HUES64 (cell line): Measurements from ENCODE around the gene TCL1B.
"Not testable (repeated sequence)": the region's sequence is repeated elsewhere in the genome, so short reads cannot be mapped to it uniquely, and the experiment has no call there.

Source experiments
- H3K27ac ChIP-seq: 2 replicates; pipeline ENCODE4 v1.7.0; 2013; ENCODE audit warnings: low read depth, low read length, inconsistent platforms
- H3K27me3 ChIP-seq: 2 replicates; pipeline ENCODE4 v1.6.1; 2013; ENCODE audit warnings: mild to moderate bottlenecking, low read length; ENCODE audit not compliant: insufficient read depth
- H3K36me3 ChIP-seq: 2 replicates; pipeline ENCODE4 v1.6.1; 2013; ENCODE audit warnings: mild to moderate bottlenecking, low read length; ENCODE audit not compliant: insufficient read depth
- H3K4me1 ChIP-seq: 2 replicates; pipeline ENCODE4 v1.6.1; 2013; ENCODE audit warnings: mild to moderate bottlenecking, low read length, moderate library complexity; ENCODE audit not compliant: insufficient read depth
- H3K4me3 ChIP-seq: 2 replicates; pipeline ENCODE4 v1.5.1; 2013; ENCODE audit warnings: mild to moderate bottlenecking, low read length, moderate library complexity
- H3K9ac ChIP-seq: 2 replicates; pipeline ENCODE4 v1.6.1; 2013; ENCODE audit warnings: mild to moderate bottlenecking, low read depth, low read length
- H3K9me3 ChIP-seq: 2 replicates; pipeline ENCODE4 v1.6.1; 2013; ENCODE audit warnings: low read depth, low read length; ENCODE audit not compliant: insufficient read depth
- WGBS: fragments of 150-250, 120-280 bp; methylation state at CpG from one replicate; pipeline ENCODE4 v1.1.7; 2013; ENCODE audit warnings: missing lambda C conversion rate; 5-methylcytosine and 5-hydroxymethylcytosine counted together

Gene TCL1B

GRCh38 chr14:95657454-95657853 is 28.8 kb upstream of the TCL1B start:
- no peaks in the 10 kb centered on the region for H3K27me3 ChIP-seq
- H3K36me3 ChIP-seq = no peaks in the 10 kb centered on the region
- H3K9me3 ChIP-seq = no peaks in the 10 kb centered on the region
- WGBS = 65% methylated on average over 4 of the region's 4 CpGs
- H3K9ac ChIP-seq = no peak overlapping the region
- H3K4me3 ChIP-seq = no peak overlapping the region
- H3K27ac ChIP-seq = no peak overlapping the region
- H3K4me1 ChIP-seq = peaks cover 29% of the 10 kb centered on the region

- no peak overlapping the region for H3K27ac ChIP-seq
- no peaks in the 10 kb centered on the region for H3K27me3 ChIP-seq
- 91% methylated on average over 7 of the region's 7 CpGs for WGBS
- peaks cover 34% of the 10 kb centered on the region for H3K4me1 ChIP-seq
- H3K4me3 ChIP-seq = no peak overlapping the region
- no peak overlapping the region for H3K9ac ChIP-seq
- no peaks in the 10 kb centered on the region for H3K9me3 ChIP-seq
- H3K36me3 ChIP-seq = no peaks in the 10 kb centered on the region
Measured at GRCh38 chr14:95659293-95659989, 26.8 kb upstream of the TCL1B start.

- Histone ChIP-seq H3K27me3 (no peaks in the 10 kb centered on the region), H3K27ac (no peak overlapping the region), H3K9me3 (no peaks in the 10 kb centered on the region), H3K4me3 (no peak overlapping the region), H3K4me1 (peaks cover 34% of the 10 kb centered on the region), H3K36me3 (no peaks in the 10 kb centered on the region), H3K9ac (no peak overlapping the region)
- WGBS = 92% methylated on average over 5 of the region's 5 CpGs
Measured at GRCh38 chr14:95659990-95660385, 26.2 kb upstream of the TCL1B start.

- Histone ChIP-seq H3K4me3 (no peak overlapping the region), H3K9ac (no peak overlapping the region), H3K27me3 (no peaks in the 10 kb centered on the region), H3K36me3 (no peaks in the 10 kb centered on the region), H3K4me1 (peaks cover 25% of the 10 kb centered on the region), H3K27ac (no peak overlapping the region), H3K9me3 (no peaks in the 10 kb centered on the region)
- WGBS = 77% methylated on average over 13 of the region's 13 CpGs
Measured at GRCh38 chr14:95660651-95661515, 25.3 kb upstream of the TCL1B start.

GRCh38 chr14:95662376-95663186 is 23.6 kb upstream of the TCL1B start:
- WGBS = 73% methylated on average over 3 of the region's 4 CpGs
- Histone ChIP-seq H3K9ac (no peak overlapping the region), H3K36me3 (no peaks in the 10 kb centered on the region), H3K27ac (no peak overlapping the region), H3K4me3 (no peak overlapping the region), H3K4me1 (peaks cover 26% of the 10 kb centered on the region), H3K9me3 (no peaks in the 10 kb centered on the region), H3K27me3 (no peaks in the 10 kb centered on the region)

- no peak overlapping the region for H3K4me3 ChIP-seq
- H3K9me3 ChIP-seq = no peaks in the 10 kb centered on the region
- no peaks in the 10 kb centered on the region for H3K36me3 ChIP-seq
- no peaks in the 10 kb centered on the region for H3K27me3 ChIP-seq
- H3K27ac ChIP-seq = no peak overlapping the region
- peaks cover 27% of the 10 kb centered on the region for H3K4me1 ChIP-seq
- WGBS = 91% methylated on average over 5 of the region's 5 CpGs
- no peak overlapping the region for H3K9ac ChIP-seq
Measured at GRCh38 chr14:95663226-95663797, 22.9 kb upstream of the TCL1B start.

GRCh38 chr14:95664066-95664465 is 22.2 kb upstream of the TCL1B start:
- Histone ChIP-seq H3K9me3 (no peaks in the 10 kb centered on the region), H3K36me3 (no peaks in the 10 kb centered on the region), H3K4me3 (no peak overlapping the region), H3K9ac (no peak overlapping the region), H3K4me1 (peaks cover 27% of the 10 kb centered on the region), H3K27me3 (no peaks in the 10 kb centered on the region), H3K27ac (no peak overlapping the region)
- WGBS = 97% methylated on average over 3 of the region's 3 CpGs

- Histone ChIP-seq H3K27ac (no peak overlapping the region), H3K4me1 (peaks cover 27% of the 10 kb centered on the region), H3K4me3 (no peak overlapping the region), H3K36me3 (no peaks in the 10 kb centered on the region), H3K9ac (no peak overlapping the region), H3K9me3 (no peaks in the 10 kb centered on the region), H3K27me3 (no peaks in the 10 kb centered on the region)
- 93% methylated on average over 8 of the region's 8 CpGs for WGBS
Measured at GRCh38 chr14:95664546-95664945, 21.7 kb upstream of the TCL1B start.

GRCh38 chr14:95665530-95665929 is 20.7 kb upstream of the TCL1B start:
- H3K9ac ChIP-seq, H3K27ac ChIP-seq, H3K36me3 ChIP-seq, H3K27me3 ChIP-seq, H3K4me3 ChIP-seq, H3K9me3 ChIP-seq: not testable (repeated sequence)
- 68% methylated on average over 8 of the region's 8 CpGs for WGBS
- peaks cover 27% of the 10 kb centered on the region for H3K4me1 ChIP-seq

- Histone ChIP-seq H3K9me3 (no peaks in the 10 kb centered on the region), H3K27ac (no peak overlapping the region), H3K9ac (no peak overlapping the region), H3K4me1 (peaks cover 22% of the 10 kb centered on the region), H3K36me3 (no peaks in the 10 kb centered on the region), H3K4me3 (no peak overlapping the region), H3K27me3 (no peaks in the 10 kb centered on the region)
- 88% methylated on average over 5 of the region's 5 CpGs for WGBS
Measured at GRCh38 chr14:95666450-95666849, 19.8 kb upstream of the TCL1B start.
